ENCODE measurements around the gene SPEN.

GRCh38 chr1:15836772-15837669 is 10.5 kb upstream of the SPEN start:
- TF ChIP-seq CTCF (IDR thresholded peaks at IDR 0.05; ENCODE audit: poor library complexity, severe bottlenecking) (no peak), EZH2 (IDR thresholded peaks at IDR 0.05; ENCODE audit: borderline replicate concordance, insufficient read depth, low read length, poor library complexity, severe bottlenecking) (no peak), REST (IDR thresholded peaks at IDR 0.05; ENCODE audit: borderline replicate concordance) (no peak), TAF1 (IDR thresholded peaks at IDR 0.05; ENCODE audit: low read depth) (no peak)

Measured in neural cell (in vitro differentiated cells).